Astrocyte (in vitro differentiated cells and primary cell): ENCODE measurements around the gene CATSPERB.

Experiments
- EZH2 ChIP-seq: IDR thresholded peaks from 2 replicates; pipeline ENCODE4 v1.6.1; 2012; ENCODE audit warnings: mild to moderate bottlenecking, low read length, inconsistent platforms; ENCODE audit not compliant: insufficient read depth
- TF ChIP-seq, protein P1 (sequence below): IDR thresholded peaks from 2 replicates; pipeline ENCODE4 v1.5.1; 2011; ENCODE audit warnings: low read depth, mild to moderate bottlenecking, inconsistent platforms, low read length, moderate library complexity; ENCODE audit not compliant: insufficient read depth

DNA sequence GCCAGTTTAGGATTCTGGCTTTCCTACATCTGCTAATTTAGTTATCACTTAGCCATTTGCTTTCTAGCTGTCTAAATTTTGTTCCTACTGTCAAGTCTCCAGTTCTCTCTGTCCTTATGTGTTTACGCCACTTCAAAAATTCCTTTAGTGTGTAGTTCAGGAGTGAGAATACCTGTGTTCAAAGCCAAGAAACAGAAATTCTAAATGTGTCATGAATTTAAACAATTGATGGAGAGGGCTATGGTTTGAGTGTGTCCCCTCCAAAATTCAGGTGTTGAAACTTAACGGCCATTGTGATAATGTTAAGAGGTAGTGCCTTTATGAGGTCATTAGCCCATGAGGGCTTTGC is 11.4 kb upstream of the CATSPERB start:
- TF ChIP-seq, protein P1, sequence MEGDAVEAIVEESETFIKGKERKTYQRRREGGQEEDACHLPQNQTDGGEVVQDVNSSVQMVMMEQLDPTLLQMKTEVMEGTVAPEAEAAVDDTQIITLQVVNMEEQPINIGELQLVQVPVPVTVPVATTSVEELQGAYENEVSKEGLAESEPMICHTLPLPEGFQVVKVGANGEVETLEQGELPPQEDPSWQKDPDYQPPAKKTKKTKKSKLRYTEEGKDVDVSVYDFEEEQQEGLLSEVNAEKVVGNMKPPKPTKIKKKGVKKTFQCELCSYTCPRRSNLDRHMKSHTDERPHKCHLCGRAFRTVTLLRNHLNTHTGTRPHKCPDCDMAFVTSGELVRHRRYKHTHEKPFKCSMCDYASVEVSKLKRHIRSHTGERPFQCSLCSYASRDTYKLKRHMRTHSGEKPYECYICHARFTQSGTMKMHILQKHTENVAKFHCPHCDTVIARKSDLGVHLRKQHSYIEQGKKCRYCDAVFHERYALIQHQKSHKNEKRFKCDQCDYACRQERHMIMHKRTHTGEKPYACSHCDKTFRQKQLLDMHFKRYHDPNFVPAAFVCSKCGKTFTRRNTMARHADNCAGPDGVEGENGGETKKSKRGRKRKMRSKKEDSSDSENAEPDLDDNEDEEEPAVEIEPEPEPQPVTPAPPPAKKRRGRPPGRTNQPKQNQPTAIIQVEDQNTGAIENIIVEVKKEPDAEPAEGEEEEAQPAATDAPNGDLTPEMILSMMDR, result no peak
- TF ChIP-seq EZH2, result no peak
